Measurements from ENCODE around the gene PLPP4. TPM values are rescaled to one million over a fixed set of nuclear protein-coding genes. Genes with fewer than 3 reads are reported as not detected.

PLPP4 gene
- total RNA-seq, 1 donor from 2014 or later, result 3.7 TPM

DNA sequence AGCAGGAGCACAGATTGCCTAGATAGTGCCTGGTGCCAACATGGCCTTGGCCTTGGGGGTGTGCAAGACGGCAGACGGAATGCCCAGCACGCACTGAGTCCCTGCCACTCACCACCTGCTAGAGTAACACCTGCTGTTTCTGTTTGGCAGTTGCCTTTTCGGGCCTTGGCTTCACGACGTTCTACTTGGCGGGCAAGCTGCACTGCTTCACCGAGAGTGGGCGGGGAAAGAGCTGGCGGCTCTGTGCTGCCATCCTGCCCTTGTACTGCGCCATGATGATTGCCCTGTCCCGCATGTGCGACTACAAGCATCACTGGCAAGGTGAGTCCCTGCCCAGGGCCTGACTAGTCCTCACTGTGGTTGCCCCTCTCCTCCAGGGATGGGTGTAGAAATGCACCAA is 118.0 kb downstream of the PLPP4 start:
- TF ChIP-seq, protein P1, sequence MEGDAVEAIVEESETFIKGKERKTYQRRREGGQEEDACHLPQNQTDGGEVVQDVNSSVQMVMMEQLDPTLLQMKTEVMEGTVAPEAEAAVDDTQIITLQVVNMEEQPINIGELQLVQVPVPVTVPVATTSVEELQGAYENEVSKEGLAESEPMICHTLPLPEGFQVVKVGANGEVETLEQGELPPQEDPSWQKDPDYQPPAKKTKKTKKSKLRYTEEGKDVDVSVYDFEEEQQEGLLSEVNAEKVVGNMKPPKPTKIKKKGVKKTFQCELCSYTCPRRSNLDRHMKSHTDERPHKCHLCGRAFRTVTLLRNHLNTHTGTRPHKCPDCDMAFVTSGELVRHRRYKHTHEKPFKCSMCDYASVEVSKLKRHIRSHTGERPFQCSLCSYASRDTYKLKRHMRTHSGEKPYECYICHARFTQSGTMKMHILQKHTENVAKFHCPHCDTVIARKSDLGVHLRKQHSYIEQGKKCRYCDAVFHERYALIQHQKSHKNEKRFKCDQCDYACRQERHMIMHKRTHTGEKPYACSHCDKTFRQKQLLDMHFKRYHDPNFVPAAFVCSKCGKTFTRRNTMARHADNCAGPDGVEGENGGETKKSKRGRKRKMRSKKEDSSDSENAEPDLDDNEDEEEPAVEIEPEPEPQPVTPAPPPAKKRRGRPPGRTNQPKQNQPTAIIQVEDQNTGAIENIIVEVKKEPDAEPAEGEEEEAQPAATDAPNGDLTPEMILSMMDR (conservative IDR thresholded peaks at IDR 0.05; ENCODE audit: low read depth, low read length), result no peak
- H3K4me3 ChIP-seq (ENCODE audit: low read depth, low read length), result no peak overlapping the region
- DNase-seq (ENCODE audit: low read depth), result no peak

DNA sequence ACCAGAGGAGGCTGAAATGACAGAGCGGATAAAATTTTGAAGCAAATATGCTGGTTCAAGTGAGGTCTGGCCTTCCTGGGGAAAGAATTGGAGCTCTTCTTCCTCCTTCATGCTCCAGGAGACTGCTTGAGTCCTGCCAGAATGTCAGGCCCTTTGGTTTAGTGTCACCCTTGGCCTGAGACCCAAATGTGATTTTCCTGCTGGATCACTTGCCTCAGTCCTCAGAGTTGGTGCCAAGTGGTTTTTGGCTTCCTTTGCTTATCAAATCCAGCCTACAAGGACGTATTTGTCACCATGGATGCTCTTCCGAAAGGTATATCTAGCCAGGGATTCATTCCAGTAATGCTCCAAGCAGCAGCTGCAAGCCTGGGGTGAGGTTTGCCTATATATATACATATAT is 118.4 kb downstream of the PLPP4 start:
- TF ChIP-seq, protein P1 (conservative IDR thresholded peaks at IDR 0.05; ENCODE audit: low read depth, low read length), result no peak
- DNase-seq (ENCODE audit: low read depth), result no peak
- no peak overlapping the region for H3K4me3 ChIP-seq (ENCODE audit: low read depth, low read length)

DNA sequence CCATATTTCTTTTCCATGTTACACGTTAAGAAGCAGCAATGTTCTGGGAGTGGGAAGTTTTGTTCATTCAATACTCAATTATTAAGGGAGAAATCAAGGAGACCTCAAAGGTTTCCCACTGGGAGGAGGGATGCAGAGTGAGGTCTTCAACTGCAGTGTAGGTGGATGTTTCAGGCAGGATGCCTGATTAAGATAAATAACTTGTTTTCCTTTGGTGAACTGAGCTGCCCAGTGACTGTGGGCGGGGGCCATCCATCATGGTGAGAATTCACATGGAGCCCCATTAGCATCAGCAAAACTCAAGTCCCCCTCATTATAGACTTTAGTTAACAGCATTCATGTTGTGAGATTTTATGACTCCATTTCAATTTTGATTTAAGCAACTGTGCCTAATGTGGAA is 121.1 kb downstream of the PLPP4 start:
- H3K4me3 ChIP-seq (ENCODE audit: low read depth, low read length), result no peak overlapping the region
- no peak for DNase-seq (ENCODE audit: low read depth)
- TF ChIP-seq, protein P1 (conservative IDR thresholded peaks at IDR 0.05; ENCODE audit: low read depth, low read length), result no peak

DNA sequence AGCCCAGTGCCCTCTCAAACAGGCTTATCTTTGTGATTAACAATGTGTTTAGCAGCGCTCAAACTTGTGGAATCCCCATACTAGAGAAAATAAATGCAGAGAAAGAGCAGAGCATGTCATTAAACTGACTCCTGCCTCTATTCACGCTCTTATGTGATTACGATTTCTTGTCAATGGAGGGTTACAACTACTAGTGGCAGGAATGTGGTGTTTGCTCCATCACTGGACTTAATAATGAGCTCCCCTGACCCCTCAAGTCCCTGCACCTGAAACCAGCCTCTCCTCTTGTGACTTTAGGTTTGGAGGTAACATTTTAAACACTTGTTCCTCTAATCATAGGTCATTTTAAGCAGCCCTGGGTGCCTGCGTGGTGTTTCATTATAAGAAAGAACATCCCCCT is 121.9 kb downstream of the PLPP4 start:
- TF ChIP-seq, protein P1 (conservative IDR thresholded peaks at IDR 0.05; ENCODE audit: low read depth, low read length), result peak; percentile 12
- no peak for DNase-seq (ENCODE audit: low read depth)

DNA sequence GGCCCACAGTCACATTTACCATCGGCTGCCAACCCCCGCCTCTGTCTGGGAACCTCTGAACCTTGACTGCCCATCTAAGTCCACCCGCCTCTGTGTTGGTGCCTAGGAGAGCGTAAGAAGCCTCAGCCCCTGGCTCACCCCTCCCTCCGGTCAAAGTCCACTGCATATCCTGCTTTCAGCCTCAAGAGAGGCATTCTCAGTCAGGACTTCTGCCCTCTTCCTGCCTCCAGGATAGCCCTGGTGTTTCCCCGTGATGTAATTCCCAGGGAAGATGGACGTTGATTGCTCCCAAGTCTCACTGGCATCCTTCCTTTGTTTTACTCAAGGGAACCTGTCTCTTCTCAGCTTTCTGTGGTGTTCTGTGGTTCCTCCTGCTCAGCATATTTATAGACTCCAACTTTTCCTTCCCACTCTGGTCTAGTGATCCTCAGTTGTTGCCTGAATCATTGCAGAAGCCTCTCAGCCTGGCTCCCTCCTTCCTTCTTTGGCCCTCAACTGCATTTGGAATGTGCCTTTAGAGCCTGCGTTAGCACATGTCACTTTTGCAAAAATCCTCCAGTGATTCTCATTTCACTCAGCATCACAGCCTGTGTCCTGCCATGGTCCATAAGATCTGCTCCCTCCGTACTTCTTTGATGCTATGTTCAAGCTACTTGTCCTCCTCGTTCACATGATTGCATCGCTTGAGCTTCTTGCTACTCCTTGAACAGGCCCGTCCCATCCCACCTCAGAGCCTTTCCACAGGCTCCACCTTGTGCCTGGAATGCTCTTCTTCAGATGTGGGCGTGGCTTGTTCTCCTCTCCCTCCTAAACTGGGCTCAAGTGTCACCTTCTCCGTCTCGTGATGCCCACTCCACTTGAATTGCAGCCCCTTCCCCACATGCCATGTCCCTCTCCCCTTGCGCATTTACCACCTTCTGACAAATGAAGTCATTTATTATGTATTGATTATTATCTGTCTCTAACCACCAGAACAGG is 124.2 kb downstream of the PLPP4 start:
- TF ChIP-seq, protein P1 (conservative IDR thresholded peaks at IDR 0.05; ENCODE audit: low read depth, low read length), result peak; percentile 34
- peak; percentile 96 for DNase-seq (ENCODE audit: low read depth)
- no peak overlapping the region for H3K4me3 ChIP-seq (ENCODE audit: low read depth, low read length)

More for the DNA sequence above, 121.9 kb downstream of the PLPP4 start:
- H3K4me3 ChIP-seq (ENCODE audit: low read depth, low read length), result no peak overlapping the region

DNA sequence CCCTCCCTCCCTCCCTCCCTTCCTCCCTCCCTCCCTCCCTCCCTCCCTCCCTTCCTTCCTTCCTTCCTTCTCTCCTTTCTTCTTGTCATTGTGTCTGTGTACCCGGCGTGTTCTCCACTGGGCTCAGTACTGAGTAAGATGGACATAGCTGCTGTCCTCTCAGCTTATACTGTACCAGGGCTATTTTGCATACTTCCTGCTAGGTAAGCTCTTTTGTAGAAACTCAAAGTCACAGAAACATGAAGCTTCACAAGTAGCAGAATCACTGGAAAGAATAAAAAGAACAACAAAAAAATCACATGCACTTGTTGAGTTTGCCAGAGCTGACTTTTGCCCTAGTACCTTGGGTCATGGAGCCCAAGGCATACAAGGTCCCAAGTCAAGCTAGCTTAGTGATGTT is 125.7 kb downstream of the PLPP4 start:
- TF ChIP-seq, protein P1 (conservative IDR thresholded peaks at IDR 0.05; ENCODE audit: low read depth, low read length), result no peak
- no peak overlapping the region for H3K4me3 ChIP-seq (ENCODE audit: low read depth, low read length)
- DNase-seq (ENCODE audit: low read depth), result no peak
